H1 (cell line): ENCODE measurements around the gene RPTOR. TPM values are rescaled to one million over a fixed set of nuclear protein-coding genes. Genes with fewer than 3 reads are reported as not detected.

ENCODE experiments used
- CTCF ChIA-PET: fragments of 300-600 bp; sonication (Branson Sonifier 250); formaldehyde crosslinking; loops from one replicate; lab custom pipeline; 2021; ENCODE audit not compliant: partially characterized antibody; lab: Charles Lee
- POLR2A ChIA-PET: fragments of 300-600 bp; sonication (Branson Sonifier 250); formaldehyde crosslinking; loops from one replicate; lab custom pipeline; 2021; ENCODE audit warnings: inconsistent platforms; ENCODE audit not compliant: partially characterized antibody; lab: Charles Lee
- DNase-seq, 2 experiments: peaks; one replicate each; pipeline versions ENCODE4 v3.0.0 to v3.0.0-alpha.2; 2010 to 2022; ENCODE audit warnings: low spot score in 2 of 2, low read depth in 1 of 2, mixed read lengths in 1 of 2
- FAIRE-seq: peaks from 2 replicates; lab custom pipeline; 2011; peaks lifted over from hg19 to GRCh38; lab: Jason Lieb, UNC
- H2AFZ ChIP-seq: 2 replicates; pipeline ENCODE4 v1.8.1; 2012; ENCODE audit warnings: low read length, inconsistent platforms
- H2AK5ac ChIP-seq: 2 replicates; pipeline ENCODE4 v1.6.1; 2013; ENCODE audit warnings: low read depth, low read length
- H2BK120ac ChIP-seq: replicated peaks from 2 replicates; pipeline ENCODE3; 2013; ENCODE audit warnings: low read depth, low read length, inconsistent platforms
- H2BK12ac ChIP-seq: 2 replicates; pipeline ENCODE4 v1.6.1; 2013; ENCODE audit warnings: low read depth, low read length
- H2BK15ac ChIP-seq: 2 replicates; pipeline ENCODE4 v1.6.1; 2013; ENCODE audit warnings: low read length
- H2BK20ac ChIP-seq: 2 replicates; pipeline ENCODE4 v1.6.1; 2013; ENCODE audit warnings: low read length
- H2BK5ac ChIP-seq: 2 replicates; pipeline ENCODE4 v1.6.1; 2013; ENCODE audit warnings: low read depth, low read length
- H3K14ac ChIP-seq: 2 replicates; pipeline ENCODE4 v1.6.1; 2013; ENCODE audit warnings: inconsistent platforms; ENCODE audit not compliant: insufficient read length
- H3K18ac ChIP-seq: 2 replicates; pipeline ENCODE4 v1.6.1; 2013; ENCODE audit warnings: low read length; ENCODE audit errors: extremely low read depth
- H3K23ac ChIP-seq: 2 replicates; pipeline ENCODE4 v1.6.1; 2013; ENCODE audit warnings: inconsistent platforms; ENCODE audit not compliant: insufficient read length
- H3K23me2 ChIP-seq: 2 replicates; pipeline ENCODE4 v1.6.1; 2013; ENCODE audit warnings: low read depth, low read length
- H3K27ac ChIP-seq: 2 replicates; pipeline ENCODE4 v1.6.1; 2011; ENCODE audit warnings: low read depth, low read length, inconsistent platforms
- H3K27me3 ChIP-seq, 4 experiments: replicated peaks in 1 of 4; 1 replicate in 1 of 4; 2 replicates in 3 of 4; pipeline versions ENCODE4 v1.6.1 to v1.8.1; 2011 to 2013; ENCODE audit warnings: low read length in 3 of 4, mild to moderate bottlenecking in 3 of 4, inconsistent platforms in 2 of 4, mixed read lengths in 2 of 4, moderate library complexity in 1 of 4; ENCODE audit not compliant: control insufficient read depth in 3 of 4, insufficient read depth in 3 of 4; ENCODE audit errors: extremely low read depth in 1 of 4
- H3K36me3 ChIP-seq, 4 experiments: 2 replicates each; pipeline versions ENCODE4 v1.6.1 to v1.8.1; 2011 to 2013; ENCODE audit warnings: mild to moderate bottlenecking in 4 of 4, low read length in 3 of 4, moderate library complexity in 2 of 4, control low read depth in 1 of 4, inconsistent platforms in 1 of 4; ENCODE audit not compliant: insufficient read depth in 4 of 4, control insufficient read depth in 2 of 4
- H3K4ac ChIP-seq: replicated peaks from 2 replicates; pipeline ENCODE3; 2013; ENCODE audit warnings: low read length, low read depth, mixed read lengths, inconsistent platforms; ENCODE audit not compliant: insufficient read length
- H3K4me1 ChIP-seq, 4 experiments: replicated peaks in 1 of 4; 1 replicate in 1 of 4; 2 replicates in 3 of 4; pipeline versions ENCODE4 v1.6.1 to v1.8.1; 2011 to 2013; ENCODE audit warnings: low read length in 3 of 4, inconsistent platforms in 2 of 4, mixed read lengths in 1 of 4; ENCODE audit not compliant: insufficient read depth in 4 of 4, control insufficient read depth in 3 of 4
- H3K4me2 ChIP-seq, 2 experiments: 2 replicates each; pipeline versions ENCODE4 v1.6.1 to v1.8.1; 2011 to 2013; ENCODE audit warnings: low read depth in 2 of 2, low read length in 2 of 2, control low read depth in 1 of 2, inconsistent platforms in 1 of 2, mild to moderate bottlenecking in 1 of 2; ENCODE audit not compliant: insufficient read depth in 1 of 2
- H3K4me3 ChIP-seq, 4 experiments: fragments of 200-600, 300-600 bp in 1 of 4; sonication (generic), shearing (Covaris generic), sonication (Bioruptor Twin) in 1 of 4; 2 replicates each; pipeline versions ENCODE4 v1.5.1 to v1.8.1; 2011 to 2016; ENCODE audit warnings: low read length in 4 of 4, low read depth in 3 of 4, control low read depth in 2 of 4, inconsistent platforms in 2 of 4, mild to moderate bottlenecking in 2 of 4, mixed read lengths in 1 of 4, moderate library complexity in 1 of 4; ENCODE audit not compliant: insufficient read depth in 2 of 4; ENCODE audit errors: extremely low read depth in 1 of 4
- H3K56ac ChIP-seq: replicated peaks from 2 replicates; pipeline ENCODE3; 2013; ENCODE audit warnings: low read depth, mild to moderate bottlenecking, mixed read lengths, low read length, inconsistent platforms; ENCODE audit not compliant: insufficient read length
- H3K79me1 ChIP-seq: 2 replicates; pipeline ENCODE4 v1.6.1; 2013; ENCODE audit warnings: low read depth, low read length, control low read depth
- H3K79me2 ChIP-seq, 2 experiments: 2 replicates each; pipeline versions ENCODE4 v1.6.1 to v1.8.1; 2012 to 2013; ENCODE audit warnings: low read length in 2 of 2, mild to moderate bottlenecking in 2 of 2, inconsistent platforms in 1 of 2; ENCODE audit not compliant: insufficient read depth in 2 of 2, control insufficient read depth in 1 of 2
- H3K9ac ChIP-seq, 4 experiments: replicated peaks in 1 of 4; 1 replicate in 1 of 4; 2 replicates in 3 of 4; pipeline versions ENCODE4 v1.6.1 to v1.8.1; 2011 to 2013; ENCODE audit warnings: low read depth in 3 of 4, low read length in 3 of 4, control low read depth in 2 of 4, mild to moderate bottlenecking in 2 of 4, moderate library complexity in 2 of 4, inconsistent platforms in 1 of 4; ENCODE audit errors: extremely low read depth in 1 of 4
- H3K9me3 ChIP-seq, 2 experiments: 2 replicates each; pipeline versions ENCODE4 v1.6.1 to v1.8.1; 2012 to 2013; ENCODE audit warnings: mild to moderate bottlenecking in 2 of 2, moderate library complexity in 2 of 2, control low read depth in 1 of 2, inconsistent platforms in 1 of 2, low read depth in 1 of 2, low read length in 1 of 2, mixed read lengths in 1 of 2; ENCODE audit not compliant: insufficient read depth in 2 of 2
- H4K20me1 ChIP-seq, 2 experiments: replicated peaks in 1 of 2; 2 replicates each; pipeline versions ENCODE3 to v1.8.1; 2011 to 2013; ENCODE audit warnings: inconsistent platforms in 2 of 2, low read length in 2 of 2, mild to moderate bottlenecking in 1 of 2; ENCODE audit not compliant: insufficient read depth in 2 of 2, control insufficient read depth in 1 of 2
- H4K5ac ChIP-seq: 2 replicates; pipeline ENCODE4 v1.6.1; 2013; ENCODE audit warnings: low read length, low read depth, mixed read lengths, inconsistent platforms; ENCODE audit not compliant: insufficient read length
- H4K8ac ChIP-seq: 2 replicates; pipeline ENCODE4 v1.8.0; 2013; ENCODE audit warnings: mild to moderate bottlenecking, moderate library complexity, low read length, inconsistent platforms; ENCODE audit not compliant: insufficient read depth; ENCODE audit errors: extremely low read depth
- H4K91ac ChIP-seq: replicated peaks from 2 replicates; pipeline ENCODE3; 2013; ENCODE audit warnings: low read length, mixed read lengths, inconsistent platforms; ENCODE audit not compliant: insufficient read length
- CTBP2 ChIP-seq: IDR thresholded peaks from 2 replicates; pipeline ENCODE4 v1.7.0; 2011; ENCODE audit warnings: borderline replicate concordance, mild to moderate bottlenecking, moderate library complexity, mixed read lengths, low read length; ENCODE audit not compliant: insufficient read depth, insufficient read length
- POLR2A ChIP-seq, 2 experiments: IDR thresholded peaks; 1 replicate in 1 of 2; 2 replicates in 1 of 2; pipeline ENCODE4 v1.6.1; 2011; ENCODE audit warnings: low read depth in 2 of 2, low read length in 2 of 2, mild to moderate bottlenecking in 2 of 2; ENCODE audit errors: control extremely low read depth in 1 of 2
- SAP30 ChIP-seq: fragments of 300-600 bp; sonication (generic); IDR thresholded peaks from 2 replicates; pipeline ENCODE4 v1.7.1; 2012; ENCODE audit warnings: low read length, moderate library complexity, mild to moderate bottlenecking, inconsistent platforms; ENCODE audit not compliant: insufficient read depth, insufficient replicate concordance
- SIN3A ChIP-seq, 2 experiments: IDR thresholded peaks in 1 of 2; conservative IDR thresholded peaks in 1 of 2; 2 replicates each; pipeline ENCODE4 v1.6.1; 2011 to 2012; ENCODE audit warnings: low read length in 2 of 2, improper control_type of control experiment in 1 of 2, low read depth in 1 of 2, mild to moderate bottlenecking in 1 of 2
- WGBS, 2 experiments: shearing (Covaris generic) in 1 of 2; methylation state at CpG; one replicate each; pipeline versions ENCODE4 v1.1.6 to v1.1.7; 2013 to 2015; ENCODE audit warnings: low lambda C conversion rate in 2 of 2, mixed read lengths in 2 of 2, inconsistent platforms in 1 of 2, low coverage in 1 of 2, missing lambda C conversion rate in 1 of 2; ENCODE audit not compliant: insufficient replicate concordance in 2 of 2, insufficient coverage in 1 of 2, insufficient read length in 1 of 2; ENCODE audit errors: extremely low coverage in 1 of 2, missing lambda C conversion rate in 1 of 2; 5-methylcytosine and 5-hydroxymethylcytosine counted together
- polyA plus RNA-seq, 7 experiments: library from polyadenylated mRNA; depleted of rRNA in 3 of 7; stranded (reverse) in 5 of 7; unstranded in 2 of 7; fragments of >200 nt in 5 of 7; fragments of 200-250 nt in 2 of 7; gene quantifications; 1 replicate in 5 of 7; 2 replicates in 1 of 7; 4 replicates in 1 of 7; pipeline versions ENCODE4 v1.2.1 to v1.2.3, GENCODE V29; 2011 to 2013; ENCODE audit warnings: missing spikeins in 2 of 7, mixed read lengths in 2 of 7
- total RNA-seq: library from RNA; stranded (reverse); fragmentation: NEBNext Ultra II Directional; extraction: Animal tissue kit (Norgen Biotek cat#: 25700); gene quantifications from 2 replicates; pipeline ENCODE4 v1.2.1, GENCODE V29; 2021

RPTOR gene
- total and polyA plus RNA-seq, 2 of the 8 experiments (the other 6 are each of a cell fraction or from before 2014, with no cell fraction given) = 6.9 to 28.7 TPM

DNA sequence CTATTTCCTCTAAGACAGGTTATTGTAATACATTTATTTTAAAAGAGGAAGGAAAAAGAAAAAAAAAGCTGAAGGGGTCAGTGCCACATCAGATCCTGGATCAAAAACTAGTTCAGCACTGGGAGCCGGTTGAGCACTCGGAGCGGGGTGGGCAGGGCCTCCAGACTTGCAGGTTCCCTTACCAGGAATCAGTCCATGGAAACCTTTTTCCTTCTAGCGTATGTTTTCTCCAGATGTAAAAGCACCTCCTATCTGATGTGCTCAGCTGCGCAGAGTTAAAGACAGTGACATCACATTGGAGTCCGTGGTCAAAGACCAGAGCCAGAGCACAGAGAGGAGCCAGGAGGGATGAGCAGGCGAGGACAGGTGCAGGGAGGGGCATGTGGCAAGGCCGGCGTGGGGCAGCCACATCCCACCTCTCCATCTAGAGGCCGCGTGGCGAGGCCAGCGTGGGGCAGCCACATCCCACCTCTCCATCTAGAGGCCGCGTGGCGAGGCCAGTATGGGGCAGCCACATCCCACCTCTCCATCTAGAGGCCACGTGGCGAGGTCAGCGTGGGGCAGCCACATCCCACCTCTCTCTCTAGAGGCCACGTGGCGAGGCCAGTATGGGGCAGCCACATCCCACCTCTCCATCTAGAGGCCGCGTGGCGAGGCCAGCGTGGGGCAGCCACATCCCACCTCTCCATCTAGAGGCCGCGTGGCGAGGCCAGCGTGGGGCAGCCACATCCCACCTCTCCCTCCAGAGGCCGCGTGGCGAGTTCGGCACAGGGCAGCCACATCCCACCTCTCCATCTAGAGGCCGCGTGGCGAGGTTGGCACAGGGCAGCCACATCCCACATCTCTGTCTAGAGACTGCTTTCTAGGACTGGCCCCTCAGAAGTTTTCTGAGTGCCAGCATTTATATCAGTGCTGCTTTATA, 280.2 kb downstream of the RPTOR start:
- DNase-seq = no peak
- Histone ChIP-seq H3K4me3 (no peak overlapping the region), H3K79me1 (no peaks in the 10 kb centered on the region), H3K23ac (no peak overlapping the region), H4K5ac (no peak overlapping the region), H3K14ac (no peak overlapping the region), H4K20me1 (peaks cover 0 to 6% of the 10 kb centered on the region in 2 experiments), H4K91ac (no peak overlapping the region), H3K9me3 (no peaks in the 10 kb centered on the region), H3K27ac (no peak overlapping the region), H2BK20ac (no peak overlapping the region), H3K9ac (no peak overlapping the region), H3K56ac (no peak overlapping the region), H2BK15ac (no peak overlapping the region), H3K36me3 (peaks cover 0 to 2% (median 0%) of the 10 kb centered on the region in 4 experiments; a peak in 1 of 8 replicates), H2BK12ac (no peak overlapping the region), H4K8ac (no peak overlapping the region), H2AFZ (no peak overlapping the region), H3K4ac (no peak overlapping the region), H3K79me2 (no peaks in the 10 kb centered on the region), H2AK5ac (no peak overlapping the region), H3K23me2 (no peaks in the 10 kb centered on the region), H3K4me1 (peaks cover 15 to 28% (median 21%) of the 10 kb centered on the region in 4 experiments), H3K4me2 (no peak overlapping the region), H2BK5ac (no peak overlapping the region), H3K18ac (no peak overlapping the region), H2BK120ac (no peak overlapping the region), H3K27me3 (no peaks in the 10 kb centered on the region)
- CTCF ChIA-PET = interaction anchor here (1.2 kb wide), 1 partner anchor 10 kb away, joined by 3 read pairs; no protein-coding TSS in a partner anchor
- WGBS, 2 experiments = 90% methylated on average over 33 of the region's 36 CpGs; no CpG with 5 or more reads in 1 of the 2 experiments
- FAIRE-seq = no peak
- TF ChIP-seq CTBP2 = no peak
- TF ChIP-seq SAP30 = no peak
- no peak for TF ChIP-seq POLR2A (IDR thresholded peaks at IDR 0.05; ENCODE audit: control extremely low read depth in 1 of 2, low read depth in 2 of 2, low read length in 2 of 2)
- no peak for TF ChIP-seq SIN3A (conservative IDR thresholded peaks at IDR 0.05 in 1 of 2, IDR thresholded peaks at IDR 0.05 in 1 of 2; ENCODE audit: low read depth in 1 of 2, low read length in 2 of 2)
- POLR2A ChIA-PET = no interaction called here
